ENCODE measurements around the gene KDM2A.

KDM2A gene

DNA sequence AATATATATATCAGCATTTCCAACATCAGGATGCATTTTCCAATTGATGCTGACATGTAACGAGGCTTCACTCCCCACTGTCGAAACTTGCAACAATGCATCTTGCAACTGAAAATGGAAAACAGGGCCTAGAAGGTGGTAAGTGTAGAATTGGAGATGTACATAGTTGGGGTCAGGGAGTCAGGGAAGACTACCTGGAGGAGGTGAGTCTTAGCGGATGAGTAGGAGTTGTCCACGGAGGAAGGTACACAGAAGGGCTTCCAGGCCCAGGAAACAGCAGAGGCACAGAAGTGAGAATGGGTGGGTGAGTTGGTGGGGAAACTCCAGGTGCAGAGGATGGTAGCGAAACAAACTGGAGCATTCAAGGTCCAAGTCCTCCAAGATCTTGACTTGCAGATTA is 145.2 kb downstream of the KDM2A start:
- peak; percentile 93 for TF ChIP-seq ZFP3 (CRISPR knock-in tag; IDR thresholded peaks at IDR 0.05)
- no peak for TF ChIP-seq PPARA (CRISPR knock-in tag; IDR thresholded peaks at IDR 0.05; ENCODE audit: borderline replicate concordance)
- no peak for ATAC-seq

DNA sequence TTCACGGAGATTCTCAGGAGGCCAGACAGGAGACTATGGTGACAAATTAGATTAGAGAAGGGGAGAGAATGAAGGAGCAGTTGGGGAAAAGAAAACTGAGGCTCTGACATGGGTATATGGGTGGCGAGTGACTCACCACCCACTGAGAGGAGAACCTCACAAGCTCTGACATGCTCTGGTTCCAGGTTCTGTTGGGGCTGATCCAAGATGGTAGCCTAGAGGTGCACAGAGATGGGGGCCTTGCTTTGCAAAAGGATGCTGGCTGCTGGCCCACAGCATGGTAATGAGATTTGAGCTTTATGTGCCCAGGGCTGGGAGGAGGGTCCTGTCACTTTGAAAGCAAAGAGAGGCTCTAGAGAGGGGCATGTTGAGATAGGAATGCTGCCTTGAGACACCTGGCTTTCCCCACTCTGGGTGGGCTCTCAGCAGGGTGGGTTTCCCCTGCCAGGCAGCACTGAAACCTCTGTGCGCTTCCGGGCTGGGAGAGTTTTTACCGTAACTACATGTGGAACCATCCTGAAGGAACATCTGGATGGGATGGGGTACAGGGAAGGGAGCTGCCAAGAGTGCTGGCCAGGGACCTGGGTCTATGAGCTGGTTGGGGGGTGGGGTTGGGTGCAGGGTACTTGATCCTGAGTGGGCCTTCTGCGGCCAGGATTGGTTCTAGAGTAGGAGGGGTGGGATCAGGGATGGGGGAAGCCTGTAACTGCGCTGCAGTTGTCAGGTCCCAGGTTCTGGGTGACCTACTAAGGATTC is 146.0 kb downstream of the KDM2A start:
- TF ChIP-seq PPARA (CRISPR knock-in tag; IDR thresholded peaks at IDR 0.05; ENCODE audit: borderline replicate concordance) (no peak), TOX (CRISPR knock-in tag; IDR thresholded peaks at IDR 0.05; ENCODE audit: borderline replicate concordance) (no peak), ZC3H10 (CRISPR knock-in tag; IDR thresholded peaks at IDR 0.05) (no peak), ZFP30 (CRISPR knock-in tag; IDR thresholded peaks at IDR 0.05) (no peak), CSDC2 (CRISPR knock-in tag; IDR thresholded peaks at IDR 0.05) (no peak), GLIS3 (CRISPR knock-in tag; IDR thresholded peaks at IDR 0.05) (no peak), TCF4 (CRISPR knock-in tag; IDR thresholded peaks at IDR 0.05; ENCODE audit: borderline replicate concordance) (no peak), BACH2 (CRISPR knock-in tag; IDR thresholded peaks at IDR 0.05; ENCODE audit: borderline replicate concordance) (no peak), ESRRG (CRISPR knock-in tag; IDR thresholded peaks at IDR 0.05) (no peak), ZNF565 (CRISPR knock-in tag; conservative IDR thresholded peaks at IDR 0.05; ENCODE audit: low read depth) (no peak), ZNF8 (CRISPR knock-in tag; IDR thresholded peaks at IDR 0.05) (no peak), ZFP3 (CRISPR knock-in tag; IDR thresholded peaks at IDR 0.05) (no peak), OSR1 (CRISPR knock-in tag; IDR thresholded peaks at IDR 0.05) (no peak), ZNF70 (CRISPR knock-in tag; IDR thresholded peaks at IDR 0.05) (no peak)
- TF ChIP-seq, protein P1, sequence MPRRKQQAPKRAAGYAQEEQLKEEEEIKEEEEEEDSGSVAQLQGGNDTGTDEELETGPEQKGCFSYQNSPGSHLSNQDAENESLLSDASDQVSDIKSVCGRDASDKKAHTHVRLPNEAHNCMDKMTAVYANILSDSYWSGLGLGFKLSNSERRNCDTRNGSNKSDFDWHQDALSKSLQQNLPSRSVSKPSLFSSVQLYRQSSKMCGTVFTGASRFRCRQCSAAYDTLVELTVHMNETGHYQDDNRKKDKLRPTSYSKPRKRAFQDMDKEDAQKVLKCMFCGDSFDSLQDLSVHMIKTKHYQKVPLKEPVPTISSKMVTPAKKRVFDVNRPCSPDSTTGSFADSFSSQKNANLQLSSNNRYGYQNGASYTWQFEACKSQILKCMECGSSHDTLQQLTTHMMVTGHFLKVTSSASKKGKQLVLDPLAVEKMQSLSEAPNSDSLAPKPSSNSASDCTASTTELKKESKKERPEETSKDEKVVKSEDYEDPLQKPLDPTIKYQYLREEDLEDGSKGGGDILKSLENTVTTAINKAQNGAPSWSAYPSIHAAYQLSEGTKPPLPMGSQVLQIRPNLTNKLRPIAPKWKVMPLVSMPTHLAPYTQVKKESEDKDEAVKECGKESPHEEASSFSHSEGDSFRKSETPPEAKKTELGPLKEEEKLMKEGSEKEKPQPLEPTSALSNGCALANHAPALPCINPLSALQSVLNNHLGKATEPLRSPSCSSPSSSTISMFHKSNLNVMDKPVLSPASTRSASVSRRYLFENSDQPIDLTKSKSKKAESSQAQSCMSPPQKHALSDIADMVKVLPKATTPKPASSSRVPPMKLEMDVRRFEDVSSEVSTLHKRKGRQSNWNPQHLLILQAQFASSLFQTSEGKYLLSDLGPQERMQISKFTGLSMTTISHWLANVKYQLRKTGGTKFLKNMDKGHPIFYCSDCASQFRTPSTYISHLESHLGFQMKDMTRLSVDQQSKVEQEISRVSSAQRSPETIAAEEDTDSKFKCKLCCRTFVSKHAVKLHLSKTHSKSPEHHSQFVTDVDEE (CRISPR knock-in tag; IDR thresholded peaks at IDR 0.05) = no peak
- TF ChIP-seq, protein P2, sequence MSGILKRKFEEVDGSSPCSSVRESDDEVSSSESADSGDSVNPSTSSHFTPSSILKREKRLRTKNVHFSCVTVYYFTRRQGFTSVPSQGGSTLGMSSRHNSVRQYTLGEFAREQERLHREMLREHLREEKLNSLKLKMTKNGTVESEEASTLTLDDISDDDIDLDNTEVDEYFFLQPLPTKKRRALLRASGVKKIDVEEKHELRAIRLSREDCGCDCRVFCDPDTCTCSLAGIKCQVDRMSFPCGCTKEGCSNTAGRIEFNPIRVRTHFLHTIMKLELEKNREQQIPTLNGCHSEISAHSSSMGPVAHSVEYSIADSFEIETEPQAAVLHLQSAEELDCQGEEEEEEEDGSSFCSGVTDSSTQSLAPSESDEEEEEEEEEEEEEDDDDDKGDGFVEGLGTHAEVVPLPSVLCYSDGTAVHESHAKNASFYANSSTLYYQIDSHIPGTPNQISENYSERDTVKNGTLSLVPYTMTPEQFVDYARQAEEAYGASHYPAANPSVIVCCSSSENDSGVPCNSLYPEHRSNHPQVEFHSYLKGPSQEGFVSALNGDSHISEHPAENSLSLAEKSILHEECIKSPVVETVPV (CRISPR knock-in tag; IDR thresholded peaks at IDR 0.05) = no peak
- TF ChIP-seq, protein P3, sequence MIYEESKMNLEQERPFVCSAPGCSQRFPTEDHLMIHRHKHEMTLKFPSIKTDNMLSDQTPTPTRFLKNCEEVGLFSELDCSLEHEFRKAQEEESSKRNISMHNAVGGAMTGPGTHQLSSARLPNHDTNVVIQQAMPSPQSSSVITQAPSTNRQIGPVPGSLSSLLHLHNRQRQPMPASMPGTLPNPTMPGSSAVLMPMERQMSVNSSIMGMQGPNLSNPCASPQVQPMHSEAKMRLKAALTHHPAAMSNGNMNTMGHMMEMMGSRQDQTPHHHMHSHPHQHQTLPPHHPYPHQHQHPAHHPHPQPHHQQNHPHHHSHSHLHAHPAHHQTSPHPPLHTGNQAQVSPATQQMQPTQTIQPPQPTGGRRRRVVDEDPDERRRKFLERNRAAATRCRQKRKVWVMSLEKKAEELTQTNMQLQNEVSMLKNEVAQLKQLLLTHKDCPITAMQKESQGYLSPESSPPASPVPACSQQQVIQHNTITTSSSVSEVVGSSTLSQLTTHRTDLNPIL (CRISPR knock-in tag; IDR thresholded peaks at IDR 0.05; ENCODE audit: low read depth) = no peak
- TF ChIP-seq, protein P4, sequence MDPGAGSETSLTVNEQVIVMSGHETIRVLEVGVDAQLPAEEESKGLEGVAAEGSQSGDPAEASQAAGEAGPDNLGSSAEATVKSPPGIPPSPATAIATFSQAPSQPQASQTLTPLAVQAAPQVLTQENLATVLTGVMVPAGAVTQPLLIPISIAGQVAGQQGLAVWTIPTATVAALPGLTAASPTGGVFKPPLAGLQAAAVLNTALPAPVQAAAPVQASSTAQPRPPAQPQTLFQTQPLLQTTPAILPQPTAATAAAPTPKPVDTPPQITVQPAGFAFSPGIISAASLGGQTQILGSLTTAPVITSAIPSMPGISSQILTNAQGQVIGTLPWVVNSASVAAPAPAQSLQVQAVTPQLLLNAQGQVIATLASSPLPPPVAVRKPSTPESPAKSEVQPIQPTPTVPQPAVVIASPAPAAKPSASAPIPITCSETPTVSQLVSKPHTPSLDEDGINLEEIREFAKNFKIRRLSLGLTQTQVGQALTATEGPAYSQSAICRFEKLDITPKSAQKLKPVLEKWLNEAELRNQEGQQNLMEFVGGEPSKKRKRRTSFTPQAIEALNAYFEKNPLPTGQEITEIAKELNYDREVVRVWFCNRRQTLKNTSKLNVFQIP (CRISPR knock-in tag; IDR thresholded peaks at IDR 0.05; ENCODE audit: borderline replicate concordance, low read depth) = no peak
- no peak for ATAC-seq

DNA sequence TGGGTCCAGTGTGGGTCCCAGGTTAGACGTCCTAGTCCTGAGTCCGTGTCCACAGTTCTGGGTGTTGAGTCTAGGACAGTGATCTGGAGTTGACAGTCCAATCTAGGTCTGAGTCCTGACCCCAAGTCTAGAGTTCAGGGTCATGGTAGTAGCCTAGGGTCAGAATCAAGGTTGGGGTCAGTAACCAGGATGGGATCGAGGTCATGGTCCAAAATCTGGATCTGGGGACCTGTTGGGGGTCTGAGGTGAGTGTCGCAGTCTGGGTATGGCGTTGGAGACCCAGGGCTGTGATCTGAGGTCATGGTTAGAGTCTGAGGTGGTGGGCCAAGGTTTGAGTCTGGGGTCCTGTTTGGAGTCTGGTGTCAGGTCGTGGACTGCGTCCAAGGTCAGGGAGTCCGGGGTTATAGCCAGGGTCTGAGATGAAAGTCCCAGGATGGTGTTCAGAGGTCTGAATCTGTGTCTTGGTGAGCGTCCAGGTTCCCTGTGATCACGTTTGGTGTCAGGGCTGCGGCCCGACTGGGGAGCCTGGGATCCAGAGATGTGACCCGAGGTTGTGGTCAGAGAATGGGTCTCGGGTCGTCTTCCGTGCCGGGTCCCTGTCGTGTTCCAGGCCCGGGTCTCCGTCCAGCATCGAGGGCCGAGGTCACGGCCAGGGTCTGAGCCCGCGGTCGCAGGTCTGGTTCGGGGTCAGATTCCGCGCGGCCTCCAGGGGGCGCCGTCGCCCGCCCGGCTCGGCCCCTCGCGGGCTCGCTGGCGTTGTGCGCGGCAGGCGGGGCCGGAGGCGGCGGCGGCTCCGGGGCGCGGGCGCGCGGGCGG is 146.8 kb downstream of the KDM2A start:
- peak; percentile 53 for ATAC-seq
- no peak for TF ChIP-seq SNAI2 (CRISPR knock-in tag; IDR thresholded peaks at IDR 0.05)

DNA sequence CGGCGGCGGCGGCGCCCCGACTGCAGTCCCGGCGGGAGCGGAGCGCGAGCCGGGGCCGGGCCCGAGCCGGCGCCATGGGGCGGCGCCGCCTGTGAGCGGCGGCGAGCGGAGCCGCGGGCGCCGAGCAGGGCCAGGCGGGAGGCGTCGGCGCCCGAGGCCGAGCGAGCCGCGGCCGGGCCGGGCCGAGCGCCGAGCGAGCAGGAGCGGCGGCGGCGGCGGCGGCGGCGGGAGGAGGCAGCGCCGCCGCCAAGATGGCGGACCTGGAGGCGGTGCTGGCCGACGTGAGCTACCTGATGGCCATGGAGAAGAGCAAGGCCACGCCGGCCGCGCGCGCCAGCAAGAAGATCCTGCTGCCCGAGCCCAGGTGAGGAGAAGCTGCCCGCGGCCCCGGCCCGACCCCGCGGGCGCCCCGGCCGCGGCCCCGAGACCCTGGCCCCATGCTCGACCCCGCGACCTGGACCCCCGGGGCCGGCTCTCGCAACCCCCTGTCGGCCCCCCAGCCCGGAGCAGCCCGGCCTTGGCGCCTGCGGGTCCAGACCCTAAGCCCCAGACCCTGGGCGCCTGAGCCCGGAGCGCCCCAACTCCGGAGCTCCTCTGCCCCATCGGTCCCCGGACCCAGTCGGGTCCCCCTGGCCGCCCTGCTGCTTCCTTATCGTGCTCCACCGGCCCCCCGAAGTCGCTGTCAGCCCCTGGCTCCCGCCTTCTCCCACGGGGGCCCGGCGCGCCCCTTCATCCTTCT is 147.6 kb downstream of the KDM2A start, which contains the start of gene GRK2:
TSS of gene GRK2 (plus strand) at position 25 of the 739 bp plus-strand sequence. CDS start at position 252, 227 bp downstream.
- peak; percentile 8; the same call in 2 of the 3 replicates for ATAC-seq
- TF ChIP-seq RARB (CRISPR knock-in tag; IDR thresholded peaks at IDR 0.05) (no peak), ZNF70 (CRISPR knock-in tag; IDR thresholded peaks at IDR 0.05) (no peak), ZFP30 (CRISPR knock-in tag; IDR thresholded peaks at IDR 0.05) (no peak), OSR1 (CRISPR knock-in tag; IDR thresholded peaks at IDR 0.05) (no peak), ARNTL (CRISPR knock-in tag; IDR thresholded peaks at IDR 0.05; ENCODE audit: borderline replicate concordance, low read depth) (no peak)
- TF ChIP-seq, protein P2 (CRISPR knock-in tag; IDR thresholded peaks at IDR 0.05) = no peak
- TF ChIP-seq, protein P1 (CRISPR knock-in tag; IDR thresholded peaks at IDR 0.05) = no peak

Data from SK-N-SH treated with all-trans-retinoic acid at 6 μM for 48 hours (cell line).